AG10803 (cell line): ENCODE data around the gene GRAPL.
A peak's percentile ranks its signal among the peaks of the same experiment; 100 is the strongest.
"Not testable (repeated sequence)": the region's sequence is repeated elsewhere in the genome, so short reads cannot be mapped to it uniquely, and the experiment has no call there.

Experiments used
- DNase-seq: peaks from one replicate; pipeline ENCODE4 v3.0.0; 2010; ENCODE audit warnings: low read depth
- H3K4me3 ChIP-seq: 2 replicates; pipeline ENCODE4 v1.5.1; 2011; ENCODE audit warnings: mild to moderate bottlenecking, low read length, control low read depth
- CTCF ChIP-seq: conservative IDR thresholded peaks from 2 replicates; pipeline ENCODE4 v1.5.1; 2011; ENCODE audit warnings: mild to moderate bottlenecking, low read length, control low read depth, inconsistent platforms

The GRAPL gene

DNA sequence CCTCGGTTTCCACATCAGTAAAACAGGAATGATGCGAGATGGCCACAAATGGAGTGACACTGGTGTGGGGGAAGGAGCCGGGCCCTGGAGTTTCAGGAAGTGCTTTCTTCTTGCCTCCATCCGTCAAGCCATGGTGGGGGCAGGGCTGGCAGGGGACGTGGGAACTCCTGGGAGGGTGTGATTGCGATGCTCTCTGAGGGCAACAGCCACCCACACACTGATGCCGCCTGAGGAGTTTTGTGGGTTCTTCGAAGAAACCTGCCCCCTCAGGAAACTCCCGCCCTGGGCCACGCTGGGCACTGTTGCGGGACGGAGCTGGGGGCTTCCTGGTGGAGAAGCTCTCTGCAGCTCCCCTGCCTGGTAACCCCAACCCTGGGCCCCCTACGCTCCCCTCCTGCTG lies 8.0 kb downstream of the GRAPL start:
- DNase-seq, H3K4me3 ChIP-seq: not testable (repeated sequence)

- not testable (repeated sequence) for DNase-seq, H3K4me3 ChIP-seq
These were observed 8.7 kb downstream of the GRAPL start for GRCh38 chr17:19136138-19136537.

- H3K4me3 ChIP-seq, DNase-seq: not testable (repeated sequence)
These were observed 9.2 kb downstream of the GRAPL start for GRCh38 chr17:19136605-19137004.

- DNase-seq: not testable (repeated sequence)
These were observed 10.6 kb downstream of the GRAPL start for GRCh38 chr17:19137959-19138358.

GRCh38 chr17:19141366-19142155 lies 14.2 kb downstream of the GRAPL start:
- not testable (repeated sequence) for H3K4me3 ChIP-seq, DNase-seq

More at GRCh38 chr17:19137959-19138358, 10.6 kb downstream of the GRAPL start:
- H3K4me3 ChIP-seq: not testable (repeated sequence)

DNA sequence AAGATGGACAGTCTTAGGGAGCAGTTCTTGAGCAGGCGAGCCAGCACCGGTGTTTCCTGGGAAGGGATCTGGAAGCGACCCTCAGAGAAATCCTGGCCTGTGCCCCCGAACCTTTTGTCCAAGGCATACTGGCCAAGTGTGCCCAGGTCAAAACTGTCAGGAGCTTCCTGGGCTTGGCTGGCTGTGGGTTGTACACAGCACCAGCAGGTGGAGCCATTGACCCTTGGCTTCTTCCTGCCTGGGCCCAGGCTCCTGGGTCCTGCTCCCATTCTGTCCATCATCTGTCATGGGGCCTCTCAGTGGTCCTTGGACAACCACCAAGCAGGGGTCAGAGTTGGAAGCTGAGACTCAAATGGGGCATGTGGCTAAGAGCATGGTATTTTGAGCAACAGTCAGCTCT lies 15.0 kb downstream of the GRAPL start:
- peak; percentile 38 for TF ChIP-seq CTCF
- not testable (repeated sequence) for DNase-seq, H3K4me3 ChIP-seq

DNA sequence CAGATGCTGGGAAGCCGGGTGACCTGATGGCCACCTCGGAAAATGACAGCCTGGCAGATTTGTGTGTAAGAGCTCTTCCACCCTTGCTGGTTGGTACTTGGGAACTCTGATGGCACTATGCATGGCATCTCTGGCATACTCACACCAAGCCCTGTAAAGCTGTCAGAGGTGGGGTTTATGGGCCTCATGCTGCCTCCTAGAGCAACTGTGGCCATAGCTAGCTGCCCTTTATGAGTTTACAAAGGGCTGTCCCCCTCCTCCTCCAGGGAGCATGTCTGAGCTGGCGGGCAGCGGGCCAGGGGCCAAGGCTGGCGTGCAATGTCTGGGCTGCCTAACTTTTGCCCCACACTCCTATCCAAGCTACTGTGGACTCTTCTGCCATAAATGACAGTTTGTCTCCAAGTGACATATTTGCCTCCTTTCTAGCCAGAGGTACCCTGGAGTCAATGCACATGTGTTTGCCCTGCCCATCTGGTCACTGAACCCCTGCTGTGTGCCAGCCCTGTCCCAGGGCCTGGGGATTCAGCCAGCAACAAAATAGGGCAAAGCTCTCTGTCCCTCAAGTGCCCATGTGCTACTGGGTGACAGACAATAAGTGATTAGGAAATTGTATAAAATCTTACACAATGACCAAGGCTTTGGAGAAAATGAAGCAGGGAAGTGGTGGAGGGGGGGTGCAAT lies 15.8 kb downstream of the GRAPL start:
- H3K4me3 ChIP-seq, DNase-seq: not testable (repeated sequence)

DNA sequence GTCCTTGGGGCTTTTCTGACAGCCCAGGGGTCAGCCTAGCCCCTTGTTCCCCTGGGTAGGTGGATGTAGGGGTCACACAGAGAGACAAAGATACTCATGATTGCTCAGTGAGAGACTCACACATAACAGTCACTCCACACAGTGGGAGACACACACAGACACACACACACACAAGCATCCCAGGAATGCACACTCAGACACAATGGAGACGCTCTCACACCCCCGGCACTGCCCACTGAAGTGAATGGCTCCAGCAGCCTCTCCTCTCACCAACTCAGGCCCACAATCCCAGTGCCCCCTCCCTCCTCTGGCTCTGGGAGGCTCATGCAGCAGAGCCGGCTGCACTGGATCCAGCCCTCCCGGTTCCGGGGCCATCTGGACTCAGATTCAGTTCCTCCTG lies 17.0 kb downstream of the GRAPL start:
- DNase-seq: not testable (repeated sequence)

DNA sequence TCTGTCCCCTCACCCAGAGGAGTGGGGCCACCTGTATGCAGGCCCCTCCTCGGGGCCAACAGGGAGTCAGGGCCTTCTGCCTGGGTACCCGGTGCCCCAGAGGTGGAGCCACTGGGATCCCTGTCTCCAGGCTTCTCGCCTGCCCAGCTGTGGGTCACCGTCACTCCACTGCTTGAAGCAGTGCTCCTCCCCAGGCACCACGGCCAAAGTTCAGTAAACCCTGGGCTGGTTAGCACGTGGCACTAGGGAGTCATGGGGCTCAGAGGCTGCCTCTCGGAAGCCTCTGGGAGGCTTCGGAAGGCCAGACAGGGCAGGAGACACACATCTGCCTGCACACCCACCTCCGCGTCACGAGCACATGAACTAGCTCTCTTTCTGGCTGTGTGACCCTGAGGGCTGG lies 18.1 kb downstream of the GRAPL start:
- not testable (repeated sequence) for H3K4me3 ChIP-seq, DNase-seq

More for the DNA sequence above, 17.0 kb downstream of the GRAPL start:
- H3K4me3 ChIP-seq: not testable (repeated sequence)

GRCh38 chr17:19150678-19151615 lies 23.6 kb downstream of the GRAPL start:
- not testable (repeated sequence) for DNase-seq, H3K4me3 ChIP-seq

DNA sequence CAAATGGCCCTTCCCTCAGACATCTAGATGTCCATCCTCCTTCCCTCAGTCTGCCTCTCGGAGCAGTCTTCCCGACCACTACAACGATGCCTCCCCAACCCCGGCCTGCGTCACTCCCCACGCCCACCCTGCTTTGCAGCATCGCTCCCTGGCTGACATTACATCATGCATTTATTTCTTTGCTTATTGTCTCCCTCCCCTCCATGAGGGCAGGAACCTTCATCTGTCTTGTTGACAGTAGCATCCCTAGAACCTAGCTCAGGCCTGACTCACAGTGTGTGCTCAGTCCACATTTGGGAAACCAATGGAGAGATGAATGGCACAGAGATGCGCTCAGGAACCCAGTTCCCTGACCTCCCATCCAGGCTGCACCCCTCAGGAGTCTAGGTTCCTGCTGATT lies 30.2 kb downstream of the GRAPL start:
- H3K4me3 ChIP-seq, DNase-seq: not testable (repeated sequence)

GRCh38 chr17:19158478-19158877 lies 31.1 kb downstream of the GRAPL start:
- not testable (repeated sequence) for H3K4me3 ChIP-seq, DNase-seq

- not testable (repeated sequence) for H3K4me3 ChIP-seq, DNase-seq
These were observed 31.5 kb downstream of the GRAPL start for GRCh38 chr17:19158938-19159337.

DNA sequence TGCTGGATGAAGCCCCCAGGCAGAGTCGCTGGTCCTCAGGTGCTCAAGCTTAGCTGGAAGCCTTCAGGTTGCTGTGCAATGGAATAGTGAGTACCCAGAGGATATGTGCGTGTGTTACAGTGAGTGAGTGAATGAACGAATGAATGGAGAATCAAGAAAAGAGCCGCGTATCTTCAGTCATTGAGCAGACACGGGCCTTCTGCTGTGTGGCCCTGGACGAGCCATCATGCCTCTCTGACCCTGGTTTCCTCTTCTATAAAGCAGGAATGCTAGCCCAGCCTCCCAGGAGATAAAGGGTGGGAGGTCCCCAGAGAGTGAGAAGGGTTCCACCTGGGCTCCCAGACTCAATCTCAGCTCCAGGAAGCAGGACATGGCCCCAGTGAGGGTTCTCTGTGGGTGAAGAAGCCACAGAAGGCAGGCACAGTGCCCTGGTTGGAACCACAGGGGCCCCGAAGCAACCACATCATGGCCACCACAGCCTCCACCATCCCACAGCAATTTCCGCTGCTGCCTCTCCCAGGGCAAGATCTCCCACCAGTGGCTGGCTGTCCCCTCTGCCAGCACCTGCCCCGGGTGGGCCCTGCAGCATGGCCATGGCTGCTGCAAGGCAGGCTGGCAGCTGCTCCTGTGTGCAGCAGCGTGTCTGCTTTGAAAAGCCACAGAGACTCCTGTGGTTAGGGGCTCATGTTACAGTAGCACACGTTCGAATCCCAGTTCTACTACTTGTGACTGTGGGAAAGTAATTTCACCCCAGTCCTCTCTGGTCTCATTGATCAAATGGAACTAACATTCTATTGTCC lies 34.1 kb downstream of the GRAPL start:
- DNase-seq, H3K4me3 ChIP-seq: not testable (repeated sequence)

DNA sequence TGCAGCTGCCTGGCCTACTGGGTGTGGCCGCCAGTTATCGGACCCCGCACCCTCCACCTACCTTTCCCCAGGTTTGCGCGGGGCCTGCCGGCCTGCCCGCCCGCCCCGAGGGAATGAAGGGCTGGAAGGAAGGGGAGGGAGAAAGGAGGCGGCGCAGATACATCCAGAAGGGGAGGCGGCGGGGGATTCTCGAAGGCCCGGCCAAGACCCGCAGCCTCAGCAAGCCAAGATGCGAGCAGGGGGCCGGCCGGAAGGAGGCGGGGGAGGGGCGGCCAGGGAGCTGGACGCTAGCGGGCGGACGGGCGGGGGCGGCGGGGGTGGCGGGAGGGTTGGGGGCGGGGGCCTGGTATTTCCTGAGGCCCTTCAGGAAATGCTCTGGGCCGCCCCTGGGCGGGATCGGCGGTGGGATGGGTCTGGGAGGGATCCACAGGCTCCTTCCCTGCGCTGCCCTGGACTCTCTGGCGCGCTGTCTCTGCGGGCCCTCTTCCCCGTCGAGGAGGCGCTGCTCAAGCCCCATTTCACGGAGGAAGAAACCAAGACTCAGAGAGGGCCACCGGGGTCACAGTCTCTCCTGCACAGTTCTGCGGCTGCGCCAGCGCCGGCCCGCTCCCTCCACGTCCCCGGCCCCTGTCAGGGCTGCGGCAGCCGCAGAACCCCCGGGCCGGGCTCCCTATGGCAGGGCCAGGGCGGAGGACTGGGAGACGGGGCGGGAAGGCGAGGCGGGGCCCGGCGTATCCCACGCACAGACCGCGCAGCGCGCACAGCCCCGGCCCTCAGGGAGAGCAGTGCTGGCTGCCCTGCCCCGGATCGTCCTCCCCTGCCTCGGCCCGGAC lies 35.2 kb downstream of the GRAPL start:
- not testable (repeated sequence) for DNase-seq, H3K4me3 ChIP-seq

- DNase-seq, H3K4me3 ChIP-seq: not testable (repeated sequence)
These were observed 47.0 kb downstream of the GRAPL start for GRCh38 chr17:19174422-19174821.

GRCh38 chr17:19175410-19175809 lies 48.0 kb downstream of the GRAPL start:
- H3K4me3 ChIP-seq, DNase-seq: not testable (repeated sequence)
